Hematopoietic multipotent progenitor cell (in vitro differentiated cells): ENCODE results near the gene PIM2. TPM values are rescaled to one million over a fixed set of nuclear protein-coding genes. Genes with fewer than 3 reads are reported as not detected.

Experiments
- DNase-seq, 3 donors: peaks; one replicate each; pipeline ENCODE4 v3.0.0-alpha.2; 2011 to 2015; ENCODE audit warnings: low read depth in 2 of 3, low spot score in 2 of 3
- total RNA-seq: library from RNA; depleted of rRNA; stranded (reverse); fragments of >200 nt; gene quantifications from one replicate; pipeline ENCODE4 v1.2.3, GENCODE V29; 2012

Gene PIM2
- total RNA-seq, 1 donor: 142 TPM

- DNase-seq: no peak
Observed at GRCh38 chrX:48936429-48937053, 17.7 kb upstream of the PIM2 start.

DNA sequence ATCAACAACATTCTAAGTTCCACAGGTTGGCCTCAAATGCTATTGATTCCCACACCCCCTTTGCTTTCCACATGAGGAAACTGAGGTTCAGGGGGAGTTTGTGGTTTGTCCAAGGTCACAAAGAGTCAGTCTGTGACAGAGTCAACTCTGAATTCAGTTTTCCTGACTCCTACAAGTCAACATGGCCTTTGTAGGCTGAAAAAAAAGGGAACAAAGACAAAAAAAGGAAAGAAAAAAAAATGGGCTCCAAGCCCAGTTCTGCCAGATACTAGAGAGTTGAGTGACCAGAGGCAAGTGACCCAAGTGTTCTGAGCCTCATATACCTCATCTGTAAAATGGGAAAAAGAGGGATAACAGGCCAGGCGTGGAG is 16.5 kb upstream of the PIM2 start:
- DNase-seq: no peak

DNA sequence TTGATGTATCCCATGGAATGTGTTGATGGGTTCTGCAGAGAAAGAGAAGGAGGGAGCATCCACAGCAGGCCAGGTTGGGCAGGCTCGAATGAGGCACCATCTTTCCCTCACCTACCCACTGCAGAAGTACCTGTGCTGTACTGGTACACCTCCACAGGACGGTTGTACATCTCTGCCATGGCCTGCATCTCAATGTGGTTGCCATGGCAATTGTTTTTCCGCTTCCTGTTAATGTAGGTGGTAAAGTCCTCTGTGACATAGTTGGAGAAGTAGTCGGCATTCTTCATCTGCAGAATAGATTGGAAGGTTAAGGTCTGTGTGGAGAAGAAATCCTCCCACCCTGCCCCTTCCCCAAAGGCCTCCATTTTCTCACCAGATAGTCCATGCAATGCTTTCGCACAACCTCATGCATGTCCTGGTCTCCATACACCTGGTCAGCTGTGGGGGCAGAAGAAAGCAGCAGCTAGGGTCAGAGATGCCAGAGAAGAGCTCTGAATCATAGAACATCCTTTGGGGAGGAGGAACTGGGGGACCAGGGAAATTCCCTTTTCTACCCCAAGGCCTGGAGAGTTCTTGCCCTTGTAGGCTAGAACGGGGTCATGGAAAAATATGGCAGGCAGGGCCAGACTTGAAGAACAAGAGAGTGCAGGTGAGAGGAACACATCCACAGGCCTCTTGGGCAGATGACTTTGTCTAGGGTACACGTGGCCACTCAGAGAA is 15.9 kb upstream of the PIM2 start:
- no peak for DNase-seq

GRCh38 chrX:48933757-48934156 is 14.9 kb upstream of the PIM2 start:
- no peak for DNase-seq

DNA sequence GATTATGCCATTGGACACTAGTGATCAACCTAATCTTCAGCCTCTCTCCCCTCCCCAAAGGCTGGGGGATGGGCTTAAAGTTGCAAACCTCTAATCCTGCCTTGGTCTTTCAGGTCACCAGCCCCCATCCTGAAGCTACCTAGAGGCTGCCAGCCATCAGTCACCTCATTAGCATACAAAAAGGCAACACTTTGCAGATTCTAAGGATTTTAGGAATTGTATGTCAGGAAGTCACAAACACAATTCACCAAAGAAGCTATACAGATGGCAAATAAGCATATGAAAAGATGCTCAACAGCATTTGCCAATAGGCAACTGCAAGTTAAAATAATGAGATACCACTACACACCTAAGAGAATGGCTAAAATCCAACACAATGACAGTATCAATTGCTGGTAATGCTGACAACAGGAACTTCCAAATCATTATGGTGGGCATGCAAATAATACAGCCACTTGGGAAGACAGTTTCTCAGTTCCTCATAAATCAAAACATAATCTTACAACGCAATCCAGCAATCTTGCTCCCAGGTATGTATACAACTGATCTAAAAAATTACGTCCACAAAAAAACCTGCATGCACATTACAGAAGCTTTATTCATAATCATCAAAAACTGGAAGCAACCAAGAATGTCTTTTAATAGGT is 9.0 kb upstream of the PIM2 start:
- no peak for DNase-seq

- DNase-seq: no peak
Observed at GRCh38 chrX:48927123-48927522, 8.3 kb upstream of the PIM2 start.

- DNase-seq: no peak
Observed at GRCh38 chrX:48924270-48924669, 5.4 kb upstream of the PIM2 start.

DNA sequence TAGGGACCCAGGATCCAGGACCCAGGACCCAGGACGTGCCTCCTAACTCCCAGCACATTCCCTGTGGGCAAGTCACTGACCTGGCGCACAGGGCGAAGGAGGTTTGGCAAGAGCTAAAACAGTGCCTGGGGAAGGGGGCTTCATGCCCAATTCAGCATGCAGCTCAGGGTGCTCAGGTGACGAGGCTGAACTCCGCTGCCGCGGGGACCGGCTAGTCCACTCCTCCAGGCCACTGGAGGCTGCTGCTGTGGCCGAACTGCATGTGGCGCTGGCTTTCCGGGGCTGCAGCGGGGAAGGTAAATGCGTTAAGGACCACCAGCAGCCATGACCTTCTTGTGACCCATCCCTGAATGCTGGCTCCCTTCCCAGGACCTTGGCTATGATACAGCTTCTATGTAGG is 4.9 kb upstream of the PIM2 start:
- no peak for DNase-seq

GRCh38 chrX:48920718-48921104 is 1.9 kb upstream of the PIM2 start:
- DNase-seq: no peak

DNA sequence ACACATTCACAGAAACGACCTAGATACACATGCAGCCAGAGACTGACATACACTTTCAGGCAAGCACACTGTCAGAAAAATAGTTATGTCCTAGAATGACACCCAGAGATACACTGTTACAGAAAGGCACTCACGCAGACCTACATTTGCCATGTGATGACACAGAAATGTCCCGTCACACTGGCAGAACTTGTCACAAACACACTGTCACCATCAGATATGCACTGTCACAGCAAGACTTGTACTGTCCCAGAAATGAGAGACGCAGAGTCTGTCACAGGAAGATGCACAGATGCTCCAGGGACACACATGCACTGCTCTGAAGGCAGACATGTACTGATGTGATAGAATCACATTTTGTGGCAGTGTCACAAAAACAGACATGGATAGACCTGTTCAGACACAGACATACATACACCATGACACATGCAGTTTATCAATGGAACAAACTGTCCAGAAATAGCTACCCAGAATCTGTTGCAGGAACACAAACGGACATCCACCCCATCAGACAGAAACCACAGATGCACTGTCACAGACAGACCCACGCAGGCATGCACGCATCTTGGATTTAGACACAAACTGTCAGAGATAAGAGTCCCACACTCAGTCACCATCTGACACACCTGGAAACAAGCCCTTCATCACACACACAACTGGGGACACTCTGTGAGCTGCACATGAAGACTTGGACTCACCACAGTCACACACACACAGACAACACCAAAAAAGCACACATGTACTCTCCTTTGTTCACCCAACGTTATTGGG is 1.3 kb upstream of the PIM2 start:
- DNase-seq: no peak

DNA sequence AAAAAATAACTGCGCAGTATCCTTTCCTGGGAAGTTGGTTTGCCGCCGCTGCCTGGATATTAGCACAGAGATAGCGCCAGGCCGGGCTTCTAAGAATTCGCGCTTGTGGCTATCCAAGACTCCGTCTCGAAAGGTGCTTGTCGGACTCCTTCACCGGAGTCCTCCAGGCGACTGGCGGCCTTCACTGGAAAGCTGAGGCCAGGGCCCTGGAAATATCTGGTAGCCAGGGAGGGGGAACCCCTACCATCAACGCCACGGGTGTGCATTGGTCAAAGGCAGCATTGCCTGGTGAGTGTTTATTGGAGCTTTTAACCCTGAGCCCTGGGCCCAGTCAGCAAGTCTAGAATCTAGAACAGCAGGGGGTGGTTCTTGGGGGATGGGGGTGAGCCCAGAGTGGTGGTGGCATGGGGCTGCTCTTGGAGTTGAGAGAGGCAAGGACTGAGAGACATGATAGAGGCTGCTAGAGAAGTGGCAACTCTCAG is 577 bp upstream of the PIM2 start:
- peak in 1 of 3 donors; percentile 39 for DNase-seq

GRCh38 chrX:48918301-48918642 is 552 bp downstream of the PIM2 start:
- no peak for DNase-seq

DNA sequence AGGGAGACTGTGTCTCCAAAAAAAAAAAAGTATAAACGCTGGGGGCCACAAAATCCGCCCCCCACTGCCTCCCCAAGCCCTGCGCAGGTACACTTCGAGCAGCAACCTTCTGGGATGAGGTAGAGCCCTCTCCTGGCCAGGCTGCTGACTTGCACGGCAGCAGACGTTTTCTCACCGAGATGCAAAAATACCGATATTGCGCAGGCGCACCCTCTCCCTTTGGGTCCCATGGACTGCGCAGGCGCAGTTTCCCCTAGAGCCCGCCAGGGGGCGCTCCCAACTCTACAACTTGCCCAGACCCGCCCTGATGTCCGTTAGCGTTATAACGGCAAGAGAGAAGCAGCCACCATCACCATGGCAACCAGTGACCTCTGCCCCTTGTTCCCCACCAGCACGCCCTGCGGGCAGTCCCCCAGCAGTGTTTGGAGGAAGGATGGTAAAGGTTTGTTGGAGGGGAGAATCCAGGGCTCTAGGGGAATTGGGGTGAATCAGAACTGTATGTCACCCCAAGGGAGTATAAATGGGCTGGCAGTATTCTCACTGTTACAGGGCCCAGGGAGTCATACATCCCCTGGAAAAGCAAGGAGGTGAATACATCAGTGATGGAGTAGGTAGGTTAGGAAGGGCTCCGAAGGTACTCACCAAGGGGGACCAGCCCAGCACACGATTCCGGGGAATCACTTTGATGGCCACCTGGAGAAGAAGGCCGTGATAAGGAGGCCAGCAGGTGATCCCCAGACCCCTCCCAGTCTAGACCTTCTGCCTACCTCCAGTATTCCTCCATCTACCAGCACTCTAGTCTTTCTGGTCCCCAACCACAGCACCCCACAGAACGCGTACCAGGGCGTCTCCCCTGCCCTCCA is 1.5 kb downstream of the PIM2 start:
- peak; percentile 85 to 92 (median 87) for DNase-seq

DNA sequence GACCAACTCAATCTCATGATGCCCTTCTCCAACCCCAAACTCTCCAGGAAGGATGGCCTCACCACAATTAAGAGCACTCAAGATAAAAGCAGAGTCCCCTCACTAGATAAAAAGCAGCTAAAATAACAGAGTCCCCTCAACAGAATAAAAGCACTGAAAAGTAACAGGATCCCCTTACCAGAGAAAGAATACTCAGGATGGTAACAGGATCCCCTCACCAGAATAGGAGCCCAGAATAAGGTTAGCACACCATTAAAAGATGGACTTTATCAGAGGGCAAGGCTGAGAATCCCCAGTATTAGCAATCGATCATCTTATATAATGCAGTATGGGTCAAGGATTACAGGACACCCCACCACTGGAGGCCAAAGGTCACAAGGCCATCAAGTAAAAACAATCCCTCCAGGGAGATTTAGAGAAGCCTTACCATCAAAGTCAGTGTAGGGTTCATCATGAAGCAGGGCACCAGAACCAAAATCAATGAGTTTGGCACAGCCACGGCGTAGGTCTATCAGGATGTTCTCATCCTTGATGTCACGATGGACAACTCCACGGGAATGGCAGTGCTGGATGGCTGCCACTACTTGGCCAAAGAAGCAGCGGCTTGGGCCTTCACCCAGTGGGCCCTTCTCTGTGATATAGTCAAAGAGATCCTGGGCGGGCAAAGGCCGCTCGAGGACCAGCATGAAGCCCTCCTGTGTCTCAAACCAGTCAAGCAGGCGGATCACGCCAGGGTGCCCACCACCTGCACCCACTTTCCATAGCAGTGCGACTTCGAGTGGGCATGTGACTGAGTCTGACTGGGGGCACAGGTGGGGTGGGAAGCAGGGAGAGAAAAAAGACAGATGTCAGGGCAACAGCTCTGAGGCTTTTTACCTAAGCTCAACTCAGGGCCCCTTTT is 4.0 kb downstream of the PIM2 start:
- DNase-seq: no peak

- DNase-seq: no peak
Observed at GRCh38 chrX:48913605-48914366, 5.0 kb downstream of the PIM2 start.

DNA sequence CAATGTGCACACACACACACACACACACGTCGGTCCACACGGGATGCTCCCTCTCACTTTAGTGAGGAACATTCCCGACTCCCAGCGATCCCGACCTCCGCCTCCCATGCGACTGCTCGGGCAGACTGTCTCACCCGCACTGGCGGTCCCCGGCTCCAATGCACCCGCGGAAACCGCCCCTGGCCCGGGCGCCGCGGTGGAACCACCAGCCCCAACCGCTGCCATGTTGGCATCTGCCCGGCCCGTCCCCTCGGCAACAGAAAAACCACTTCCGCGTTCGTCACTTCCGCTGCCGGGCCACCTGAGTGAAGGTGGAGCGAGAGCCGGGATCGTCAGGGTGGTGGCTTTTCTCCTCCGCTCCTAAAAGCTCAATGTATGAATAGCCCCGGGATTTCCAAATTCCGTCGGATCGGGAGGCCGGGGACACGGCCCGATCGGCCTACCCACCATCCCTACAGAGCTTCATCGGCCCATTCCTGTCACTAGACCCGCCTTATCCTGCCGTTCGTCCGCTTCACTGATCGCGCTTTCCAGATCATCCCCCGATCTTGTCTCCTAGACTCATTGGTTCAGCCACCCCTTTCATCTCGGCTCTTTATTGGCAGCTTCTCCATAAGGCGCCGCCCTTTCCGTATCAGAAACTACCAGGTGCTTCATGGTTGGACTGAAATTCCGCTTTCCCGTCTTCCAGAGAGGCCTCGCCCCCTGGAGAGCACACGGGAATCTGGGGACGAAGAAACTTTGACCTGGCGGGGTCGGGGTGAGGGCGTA is 7.2 kb downstream of the PIM2 start, which contains the start of gene SLC35A2:
Gene SLC35A2, minus strand, starts transcription at position 235 of the 771 bp plus-strand sequence. Its CDS starts 10 bp downstream, at position 225.
- peak; percentile 68 to 86 (median 80) for DNase-seq

DNA sequence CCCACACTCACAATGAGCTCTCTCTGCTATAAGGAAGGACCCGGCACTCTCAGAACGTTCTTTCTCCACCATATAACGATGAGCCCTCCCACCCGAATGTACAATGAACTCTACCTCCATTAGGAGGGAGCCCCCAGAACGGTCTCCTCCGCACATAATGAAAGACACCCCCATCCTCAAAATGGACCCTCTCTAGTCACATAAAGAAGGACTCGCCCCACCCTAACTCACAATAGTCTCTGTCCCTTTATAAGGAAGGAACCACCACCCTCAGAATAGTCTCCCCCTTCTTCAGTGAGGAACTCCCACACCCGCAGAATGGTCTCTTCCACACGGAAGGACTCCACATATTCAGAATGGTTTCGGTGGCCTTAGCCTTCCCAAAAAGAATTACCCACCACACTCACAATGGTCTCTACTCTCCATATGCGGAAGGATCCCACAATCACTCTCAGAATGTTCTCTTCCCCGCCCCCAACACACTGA is 7.9 kb downstream of the PIM2 start:
- peak in 2 of 3 donors; percentile 39 to 50 for DNase-seq
